ENCODE results near the gene LYPD4.

LYPD4 gene

GRCh38 chr19:41796362-41796761 is 48.1 kb downstream of the LYPD4 start, which contains the start of gene CEACAM3:
TSS of gene CEACAM3 (plus strand) at chr19:41796587. CDS start at chr19:41796678, 91 bp downstream.
- Histone ChIP-seq H3K4me3 (ENCODE audit: low read depth, low read length, poor library complexity, severe bottlenecking) (no peak within 1 kb of the TSS), H4K20me1 (ENCODE audit: insufficient read depth, low read length) (no peaks in the 10 kb centered on the region), H3K36me3 (ENCODE audit: insufficient read depth, low read length) (no peaks in the 10 kb centered on the region), H3K79me2 (ENCODE audit: insufficient read depth, low read length) (no peaks in the 10 kb centered on the region), H3K27me3 (ENCODE audit: insufficient read depth, low read length) (0 out of 2 replicates have a peak, but pooled peaks cover 2% of the 10 kb centered on the region), H3K9ac (ENCODE audit: low read length) (no peak within 1 kb of the TSS), H3K4me1 (ENCODE audit: insufficient read depth, low read length, severe bottlenecking) (no peaks in the 10 kb centered on the region), H3K9me2 (ENCODE audit: low read depth, low read length) (no peaks in the 10 kb centered on the region), H3K4me2 (ENCODE audit: low read length) (no peak within 1 kb of the TSS), H2AFZ (ENCODE audit: low read length) (no peak within 1 kb of the TSS), H3K27ac (ENCODE audit: low read depth, low read length, poor library complexity, severe bottlenecking) (no peak within 1 kb of the TSS), H3K9me3 (ENCODE audit: low read length) (no peaks in the 10 kb centered on the region), H3F3A (ENCODE audit: insufficient read depth, low read length) (no peaks in the 10 kb centered on the region)
- no peak for TF ChIP-seq EZH2 (IDR thresholded peaks at IDR 0.05; ENCODE audit: borderline replicate concordance, low read length)
- no peak for TF ChIP-seq CTCF (IDR thresholded peaks at IDR 0.05; ENCODE audit: low read length)

- no peak overlapping the region for H3K4me3 ChIP-seq (ENCODE audit: low read depth, low read length, poor library complexity, severe bottlenecking)
- H3K4me2 ChIP-seq (ENCODE audit: low read length): no peak overlapping the region
- no peak overlapping the region for H2AFZ ChIP-seq (ENCODE audit: low read length)
- no peak overlapping the region for H3K27ac ChIP-seq (ENCODE audit: low read depth, low read length, poor library complexity, severe bottlenecking)
- H3K9me2 ChIP-seq (ENCODE audit: low read depth, low read length): no peaks in the 10 kb centered on the region
- no peaks in the 10 kb centered on the region for H3K9me3 ChIP-seq (ENCODE audit: low read length)
- no peaks in the 10 kb centered on the region for H3K79me2 ChIP-seq (ENCODE audit: insufficient read depth, low read length)
- TF ChIP-seq EZH2 (IDR thresholded peaks at IDR 0.05; ENCODE audit: borderline replicate concordance, low read length) (no peak), CTCF (IDR thresholded peaks at IDR 0.05; ENCODE audit: low read length) (peak; percentile 77)
- no peak overlapping the region for H3K9ac ChIP-seq (ENCODE audit: low read length)
- no peaks in the 10 kb centered on the region for H3K36me3 ChIP-seq (ENCODE audit: insufficient read depth, low read length)
- no peaks in the 10 kb centered on the region for H3F3A ChIP-seq (ENCODE audit: insufficient read depth, low read length)
- H3K27me3 ChIP-seq (ENCODE audit: insufficient read depth, low read length): peaks cover 2% of the 10 kb centered on the region; the same call in 1 of the 2 replicates
- no peaks in the 10 kb centered on the region for H3K4me1 ChIP-seq (ENCODE audit: insufficient read depth, low read length, severe bottlenecking)
- no peaks in the 10 kb centered on the region for H4K20me1 ChIP-seq (ENCODE audit: insufficient read depth, low read length)
These were observed 49.4 kb downstream of the LYPD4 start for GRCh38 chr19:41795031-41795461.

GRCh38 chr19:41793414-41793727 is 51.1 kb downstream of the LYPD4 start:
- no peak overlapping the region for H3K4me2 ChIP-seq (ENCODE audit: low read length)
- H3K9ac ChIP-seq (ENCODE audit: low read length): no peak overlapping the region
- no peak overlapping the region for H3K27ac ChIP-seq (ENCODE audit: low read depth, low read length, poor library complexity, severe bottlenecking)
- H3K4me3 ChIP-seq (ENCODE audit: low read depth, low read length, poor library complexity, severe bottlenecking): no peak overlapping the region
- no peaks in the 10 kb centered on the region for H3F3A ChIP-seq (ENCODE audit: insufficient read depth, low read length)
- no peaks in the 10 kb centered on the region for H3K4me1 ChIP-seq (ENCODE audit: insufficient read depth, low read length, severe bottlenecking)
- no peaks in the 10 kb centered on the region for H3K9me2 ChIP-seq (ENCODE audit: low read depth, low read length)
- no peaks in the 10 kb centered on the region for H3K36me3 ChIP-seq (ENCODE audit: insufficient read depth, low read length)
- peaks cover 2% of the 10 kb centered on the region; the same call in 1 of the 2 replicates for H3K27me3 ChIP-seq (ENCODE audit: insufficient read depth, low read length)
- H3K79me2 ChIP-seq (ENCODE audit: insufficient read depth, low read length): no peaks in the 10 kb centered on the region
- no peaks in the 10 kb centered on the region for H3K9me3 ChIP-seq (ENCODE audit: low read length)
- no peaks in the 10 kb centered on the region for H4K20me1 ChIP-seq (ENCODE audit: insufficient read depth, low read length)
- TF ChIP-seq EZH2 (IDR thresholded peaks at IDR 0.05; ENCODE audit: borderline replicate concordance, low read length) (no peak), CTCF (IDR thresholded peaks at IDR 0.05; ENCODE audit: low read length) (no peak)
- H2AFZ ChIP-seq (ENCODE audit: low read length): no peak overlapping the region

All from OCI-LY1 (cell line).